ENCODE data around the gene KDELR3. TPM values are rescaled to one million over a fixed set of nuclear protein-coding genes. Genes with fewer than 3 reads are reported as not detected.

KDELR3 gene
- total RNA-seq, 4 donors from 2014 or later = 5.6 to 12.5 (median 8.7) TPM; not detected in 1

- Histone ChIP-seq H3K4me3 (no peak overlapping the region), H3K9me3 (no peaks in the 10 kb centered on the region), H3K36me3 (no peaks in the 10 kb centered on the region), H3K27me3 (no peaks in the 10 kb centered on the region), H3K4me1 (no peaks in the 10 kb centered on the region), H3K27ac (no peak overlapping the region)
- 77% methylated on average over 10 of the region's 10 CpGs; no CpG with 5 or more reads in 1 of the 2 donors for WGBS, 2 donors (ENCODE audit: low coverage in 1 of 2)
- in situ Hi-C loops (cut with MboI; ENCODE audit: low pct_ligation_motif_present in 1 of 4, low pct_unique_long_range_greater_than_20kb in 1 of 4, low sequenced_read_pairs in 3 of 4) (no loop called here), intact Hi-C loops (cut with DNase I; ENCODE audit: low total_unique reads) (no loop called here)
- TF ChIP-seq POLR2A (IDR thresholded peaks at IDR 0.05) (no peak), POLR2AphosphoS5 (IDR thresholded peaks at IDR 0.05) (no peak), CTCF (IDR thresholded peaks at IDR 0.05) (no peak), EP300 (IDR thresholded peaks at IDR 0.05; ENCODE audit: low read depth) (no peak)
- DNase-seq = no peak
Observed at GRCh38 chr22:38474003-38474607, 6.2 kb downstream of the KDELR3 start.

- H3K4me1 ChIP-seq = no peaks in the 10 kb centered on the region
- H3K27me3 ChIP-seq = no peaks in the 10 kb centered on the region
- no peak overlapping the region for H3K27ac ChIP-seq
- DNase-seq = no peak
- in situ Hi-C loops (cut with MboI; ENCODE audit: low pct_ligation_motif_present in 1 of 4, low pct_unique_long_range_greater_than_20kb in 1 of 4, low sequenced_read_pairs in 3 of 4) (no loop called here), intact Hi-C loops (cut with DNase I; ENCODE audit: low total_unique reads) (no loop called here)
- H3K9me3 ChIP-seq = no peaks in the 10 kb centered on the region
- WGBS, 2 donors (ENCODE audit: low coverage in 1 of 2) = 81% methylated on average over 1 of the region's 1 CpG; no CpG with 5 or more reads in 1 of the 2 donors
- no peak for TF ChIP-seq POLR2AphosphoS5 (IDR thresholded peaks at IDR 0.05)
- no peak for TF ChIP-seq EP300 (IDR thresholded peaks at IDR 0.05; ENCODE audit: low read depth)
- TF ChIP-seq POLR2A (IDR thresholded peaks at IDR 0.05) = no peak
- TF ChIP-seq CTCF (IDR thresholded peaks at IDR 0.05) = no peak
- H3K36me3 ChIP-seq = peaks cover 0 to 10% (median 4%) of the 10 kb centered on the region in 4 donors
- no peak overlapping the region for H3K4me3 ChIP-seq
Observed at GRCh38 chr22:38477585-38477984, 9.7 kb downstream of the KDELR3 start.

- DNase-seq = no peak
- no peaks in the 10 kb centered on the region for H3K27me3 ChIP-seq
- WGBS, 2 donors (ENCODE audit: low coverage in 1 of 2) = 55 to 76% methylated on average over 6 to 7 of the region's 7 CpGs
- intact Hi-C loops (cut with DNase I; ENCODE audit: low total_unique reads) = no loop called here
- H3K4me1 ChIP-seq = no peaks in the 10 kb centered on the region
- no peak overlapping the region for H3K27ac ChIP-seq
- TF ChIP-seq POLR2AphosphoS5 (IDR thresholded peaks at IDR 0.05) = no peak
- TF ChIP-seq EP300 (IDR thresholded peaks at IDR 0.05; ENCODE audit: low read depth) = no peak
- no peak for TF ChIP-seq POLR2A (IDR thresholded peaks at IDR 0.05)
- no peak for TF ChIP-seq CTCF (IDR thresholded peaks at IDR 0.05)
- in situ Hi-C loops (cut with MboI; ENCODE audit: low pct_ligation_motif_present in 1 of 4, low pct_unique_long_range_greater_than_20kb in 1 of 4, low sequenced_read_pairs in 3 of 4) = no loop called here
- no peak overlapping the region for H3K4me3 ChIP-seq
- H3K36me3 ChIP-seq = peaks cover 0 to 27% (median 12%) of the 10 kb centered on the region in 4 donors
- no peaks in the 10 kb centered on the region for H3K9me3 ChIP-seq
Observed at GRCh38 chr22:38479096-38479837, 11.4 kb downstream of the KDELR3 start.

- no peaks in the 10 kb centered on the region for H3K9me3 ChIP-seq
- intact Hi-C loops (cut with DNase I; ENCODE audit: low total_unique reads) = no loop called here
- in situ Hi-C loops (cut with MboI; ENCODE audit: low pct_ligation_motif_present in 1 of 4, low pct_unique_long_range_greater_than_20kb in 1 of 4, low sequenced_read_pairs in 3 of 4) = no loop called here
- no peaks in the 10 kb centered on the region for H3K27me3 ChIP-seq
- no peaks in the 10 kb centered on the region for H3K4me1 ChIP-seq
- WGBS, 2 donors (ENCODE audit: low coverage in 1 of 2) = 96 to 100% methylated on average over 1 to 3 of the region's 3 CpGs
- no peak overlapping the region for H3K27ac ChIP-seq
- no peak for TF ChIP-seq POLR2AphosphoS5 (IDR thresholded peaks at IDR 0.05)
- no peak for TF ChIP-seq EP300 (IDR thresholded peaks at IDR 0.05; ENCODE audit: low read depth)
- no peak for TF ChIP-seq CTCF (IDR thresholded peaks at IDR 0.05)
- no peak for TF ChIP-seq POLR2A (IDR thresholded peaks at IDR 0.05)
- peaks cover 0 to 48% (median 22%) of the 10 kb centered on the region in 4 donors for H3K36me3 ChIP-seq
- DNase-seq = no peak
- H3K4me3 ChIP-seq = no peak overlapping the region
Observed at GRCh38 chr22:38481162-38481870, 13.4 kb downstream of the KDELR3 start.
